HepG2 (cell line): ENCODE measurements around the gene CAPN7.

ENCODE experiments used
- ARHGAP35 ChIP-seq: sonication (generic); formaldehyde crosslinking; IDR thresholded peaks from 2 replicates; pipeline ENCODE4 v1.9.0; 2022; ENCODE audit warnings: mild to moderate bottlenecking, inconsistent platforms, moderate library complexity, missing genetic modification reagents, borderline replicate concordance
- FOXM1 ChIP-seq: sonication (generic); formaldehyde crosslinking; IDR thresholded peaks from 2 replicates; pipeline ENCODE4 v1.5.0; 2020; ENCODE audit warnings: missing genetic modification reagents
- SOX5 ChIP-seq: IDR thresholded peaks from 2 replicates; pipeline ENCODE4 v1.6.1; 2016; ENCODE audit warnings: borderline replicate concordance
- U2AF2 ChIP-seq: fragments of 200-400 bp; formaldehyde crosslinking; IDR thresholded peaks from 2 replicates; pipeline ENCODE4 v1.6.1; 2017; ENCODE audit warnings: low read depth, mild to moderate bottlenecking, low read length

DNA sequence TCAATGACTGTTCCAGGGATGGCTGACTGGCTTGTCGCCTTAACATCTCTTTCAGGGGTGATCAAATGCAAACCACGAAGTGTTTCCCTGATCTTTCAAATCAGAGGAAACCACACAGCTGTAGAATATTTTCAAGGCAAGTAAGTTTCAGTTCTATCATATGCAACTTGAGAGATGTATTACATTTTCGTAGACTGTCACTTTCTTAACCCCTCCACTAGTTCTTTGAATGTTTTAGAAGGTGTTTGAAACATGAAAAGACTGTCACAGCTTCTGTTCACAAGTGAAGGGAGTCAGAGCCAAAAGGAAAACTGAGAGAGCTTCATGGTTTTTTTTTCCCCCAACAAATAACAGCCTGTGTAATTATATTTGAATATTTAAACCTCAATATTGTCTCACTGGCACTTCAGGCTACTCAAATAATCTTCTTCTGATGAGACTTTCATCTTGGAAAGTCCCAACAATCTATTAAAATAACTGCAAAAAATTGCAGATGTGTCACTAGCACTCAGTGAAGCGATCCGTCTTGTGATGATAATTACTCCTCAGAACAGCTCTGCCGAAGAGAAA is 25.9 kb upstream of the CAPN7 start:
- TF ChIP-seq FOXM1 (CRISPR knock-in tag) (no peak), U2AF2 (no peak), SOX5 (CRISPR knock-in tag) (no peak), ARHGAP35 (no peak)
